Right ventricle myocardium inferior (tissue), 1 donor: ENCODE results near the gene RHD. TPM values are rescaled to one million over a fixed set of nuclear protein-coding genes. Genes with fewer than 3 reads are reported as not detected.
"Not testable (repeated sequence)": the region's sequence is repeated elsewhere in the genome, so short reads cannot be mapped to it uniquely, and the experiment has no call there.

Experiments
- ATAC-seq: fragments of 200-7000 bp; cut with Tn5 transposase; one replicate; pipeline ENCODE4 v1.9.1; 2020; ENCODE audit warnings: mild to moderate bottlenecking, moderate library complexity
- DNase-seq: peaks from one replicate; pipeline ENCODE4 v3.0.0; 2021; ENCODE audit errors: missing footprints
- intact Hi-C: fragments of 100-400 bp; cut with DNase I; formaldehyde crosslinking; loops from one replicate; pipeline ENCODE4 v1.11.0; 2022
- total RNA-seq: library from RNA; stranded (reverse); fragmentation: NEBNext Ultra II Directional; extraction: Animal tissue kit (Norgen Biotek cat#: 25700); gene quantifications from one replicate; pipeline ENCODE4 v1.2.1, GENCODE V29; 2021
- donor health status: DM: no; HTN: yes; CAD: no; lungs with severe emphysema.

Gene RHD
- total RNA-seq, 1 donor from 2014 or later: not detected

- intact Hi-C loops: no loop called here
- DNase-seq (no peak), ATAC-seq (no peak)
Measured at GRCh38 chr1:25253911-25254310, 18.4 kb upstream of the RHD start.

- DNase-seq (no peak), ATAC-seq (no peak)
- intact Hi-C loops: no loop called here
Measured at GRCh38 chr1:25255706-25256577, 16.4 kb upstream of the RHD start.

GRCh38 chr1:25256578-25256965, 15.7 kb upstream of the RHD start:
- DNase-seq (no peak), ATAC-seq (no peak)
- intact Hi-C loops: no loop called here

- intact Hi-C loops: no loop called here
- DNase-seq (no peak), ATAC-seq (no peak)
Measured at GRCh38 chr1:25257196-25257595, 15.1 kb upstream of the RHD start.

GRCh38 chr1:25259813-25260212, 12.5 kb upstream of the RHD start:
- intact Hi-C loops, DNase-seq, ATAC-seq: not testable (repeated sequence)

- intact Hi-C loops, ATAC-seq, DNase-seq: not testable (repeated sequence)
Measured at GRCh38 chr1:25260336-25260735, 12.0 kb upstream of the RHD start.

GRCh38 chr1:25266554-25267287, 5.6 kb upstream of the RHD start:
- ATAC-seq: peak; percentile 75
- DNase-seq, intact Hi-C loops: not testable (repeated sequence)

- ATAC-seq: peak; percentile 97
- intact Hi-C loops: not testable (repeated sequence)
- DNase-seq: peak; percentile 86
Measured at GRCh38 chr1:25267288-25268142, 4.8 kb upstream of the RHD start.

GRCh38 chr1:25268143-25268760, 4.1 kb upstream of the RHD start:
- ATAC-seq, intact Hi-C loops, DNase-seq: not testable (repeated sequence)

- DNase-seq, ATAC-seq, intact Hi-C loops: not testable (repeated sequence)
Measured at GRCh38 chr1:25275648-25276047, 3.3 kb downstream of the RHD start.

- ATAC-seq, DNase-seq, intact Hi-C loops: not testable (repeated sequence)
Measured at GRCh38 chr1:25277295-25277694, 5.0 kb downstream of the RHD start.

GRCh38 chr1:25278358-25278757, 6.0 kb downstream of the RHD start:
- intact Hi-C loops, ATAC-seq, DNase-seq: not testable (repeated sequence)

GRCh38 chr1:25278790-25279189, 6.5 kb downstream of the RHD start:
- DNase-seq, ATAC-seq, intact Hi-C loops: not testable (repeated sequence)

GRCh38 chr1:25279693-25280111, 7.4 kb downstream of the RHD start:
- intact Hi-C loops, ATAC-seq, DNase-seq: not testable (repeated sequence)

GRCh38 chr1:25285862-25286261, 13.6 kb downstream of the RHD start:
- DNase-seq, ATAC-seq, intact Hi-C loops: not testable (repeated sequence)

- intact Hi-C loops, DNase-seq, ATAC-seq: not testable (repeated sequence)
Measured at GRCh38 chr1:25287164-25287563, 14.9 kb downstream of the RHD start.

GRCh38 chr1:25288573-25289101, 16.3 kb downstream of the RHD start:
- intact Hi-C loops, ATAC-seq, DNase-seq: not testable (repeated sequence)

GRCh38 chr1:25290043-25290442, 17.7 kb downstream of the RHD start:
- intact Hi-C loops, DNase-seq, ATAC-seq: not testable (repeated sequence)
